GM12878 (cell line): ENCODE results near the gene LRRK1. TPM values are rescaled to one million over a fixed set of nuclear protein-coding genes. Genes with fewer than 3 reads are reported as not detected.

Experiments
- ATF2 ChIP-seq: IDR thresholded peaks from 2 replicates; pipeline ENCODE4 v1.6.1; 2012; ENCODE audit warnings: low read length, inconsistent platforms
- ETV6 ChIP-seq, 2 experiments: fragments of 450-650 bp in 1 of 2; IDR thresholded peaks in 1 of 2; conservative IDR thresholded peaks in 1 of 2; 2 replicates each; pipeline ENCODE4 v1.6.1; 2014; ENCODE audit warnings: antibody characterized with exemption in 1 of 2, borderline replicate concordance in 1 of 2, low read depth in 1 of 2, mild to moderate bottlenecking in 1 of 2, moderate library complexity in 1 of 2
- FOXK2 ChIP-seq: fragments of 450-650 bp; IDR thresholded peaks from 2 replicates; pipeline ENCODE4 v1.6.1; 2017; ENCODE audit warnings: mild to moderate bottlenecking, moderate library complexity
- POLR2AphosphoS5 ChIP-seq: IDR thresholded peaks from 2 replicates; pipeline ENCODE4 v1.6.1; 2011; ENCODE audit warnings: mild to moderate bottlenecking, low read length, inconsistent platforms
- SIX5 ChIP-seq: IDR thresholded peaks from 2 replicates; pipeline ENCODE4 v1.6.1; 2011; ENCODE audit warnings: mild to moderate bottlenecking, low read depth, low read length, moderate library complexity; ENCODE audit not compliant: severe bottlenecking
- SPI1 ChIP-seq: IDR thresholded peaks from 2 replicates; pipeline ENCODE4 v1.6.1; 2011; ENCODE audit warnings: low read depth, mild to moderate bottlenecking, low read length, moderate library complexity, borderline replicate concordance; ENCODE audit not compliant: insufficient read depth
- ZBTB40 ChIP-seq: fragments of 450-650 bp; IDR thresholded peaks from 2 replicates; pipeline ENCODE4 v1.6.1; 2016; ENCODE audit warnings: mild to moderate bottlenecking, moderate library complexity, borderline replicate concordance
- polyA plus RNA-seq, 11 experiments: library from polyadenylated mRNA; depleted of rRNA in 4 of 11; unstranded in 6 of 11; stranded (reverse) in 5 of 11; fragments of >200 nt; fragmentation: Nextera tagmentation in 4 of 11; fragmentation: Illumina TruSeq in 1 of 11; extraction: Ambion mirVana in 4 of 11; extraction: Trizol in 1 of 11; gene quantifications; 1 replicate in 1 of 11; 2 replicates in 10 of 11; pipeline versions ENCODE4 v1.2.1 to v1.2.3, GENCODE V29; 2011 to 2016; ENCODE audit warnings: inconsistent platforms in 2 of 11, missing spikeins in 2 of 11, low read depth in 1 of 11
- total RNA-seq, 4 experiments: library from RNA; depleted of rRNA in 3 of 4; stranded (reverse); fragments of >200 nt in 3 of 4; fragmentation: Illumina TruSeq in 1 of 4; extraction: Trizol in 1 of 4; gene quantifications; 2 replicates each; pipeline versions ENCODE4 v1.2.1 to v1.2.3, GENCODE V29; 2013 to 2021

The LRRK1 gene
- total and polyA plus RNA-seq, 10 of the 15 experiments (the other 5 are each of a cell fraction or from before 2014, with no cell fraction given) = 2.2 to 58.3 (median 17.9) TPM

- no peak for TF ChIP-seq ATF2
- no peak for TF ChIP-seq POLR2AphosphoS5
- no peak for TF ChIP-seq SIX5
- no peak for TF ChIP-seq FOXK2
- TF ChIP-seq ZBTB40 = no peak
- no peak for TF ChIP-seq SPI1
- TF ChIP-seq ETV6 (conservative IDR thresholded peaks at IDR 0.05 in 1 of 2, IDR thresholded peaks at IDR 0.05 in 1 of 2; ENCODE audit: borderline replicate concordance in 1 of 2, low read depth in 1 of 2) = no peak
Observed at GRCh38 chr15:101056366-101057334, 137.5 kb downstream of the LRRK1 start (continued).
